SH-SY5Y (cell line): ENCODE data around the gene TBL1X.

Experiments used
- GATA2 ChIP-seq: IDR thresholded peaks from 2 replicates; pipeline ENCODE4 v1.6.1; 2011; ENCODE audit warnings: mild to moderate bottlenecking, low read depth, low read length
- GATA3 ChIP-seq: IDR thresholded peaks from 2 replicates; pipeline ENCODE4 v1.6.1; 2011; ENCODE audit warnings: low read depth, mild to moderate bottlenecking, low read length, moderate library complexity

GRCh38 chrX:9739130-9739529 is 274.3 kb downstream of the TBL1X start:
- no peak for TF ChIP-seq GATA2
- no peak for TF ChIP-seq GATA3
